HepG2 (cell line): ENCODE data around the gene C1QTNF12. TPM values are rescaled to one million over a fixed set of nuclear protein-coding genes. Genes with fewer than 3 reads are reported as not detected.

Source experiments
- ATAC-seq: fragments of 200-7000 bp; cut with Tn5 transposase; 3 replicates; pipeline ENCODE4 v1.9.1; 2020; ENCODE audit warnings: mild to moderate bottlenecking, moderate library complexity
- BruUV-seq: library from RNA; stranded (reverse); fragments of 400-500 nt; replicated peaks from 2 replicates; lab custom pipeline; 2021; lab: Mats Ljungman, UMichigan
- CTCF ChIA-PET: fragments of 300-600 bp; formaldehyde crosslinking; extraction: SDS; loops from one replicate; lab custom pipeline; 2021; ENCODE audit warnings: low total read pairs, inconsistent platforms, low intra/inter-chr PET ratio; lab: Yijun Ruan, JAX
- POLR2A ChIA-PET: fragments of 350-600 bp; sonication (Branson Sonifier 250); formaldehyde crosslinking; loops from one replicate; lab custom pipeline; 2020; ENCODE audit warnings: antibody characterized with exemption, inconsistent platforms; lab: Yijun Ruan, JAX
- DNase-seq: peaks from one replicate; pipeline ENCODE4 v3.0.0-alpha.2; 2015; ENCODE audit warnings: low spot score
- FAIRE-seq: peaks from 3 replicates; lab custom pipeline; 2011; peaks lifted over from hg19 to GRCh38; lab: Jason Lieb, UNC
- H2AFZ ChIP-seq: one replicate; pipeline ENCODE4 v1.6.1; 2011; ENCODE audit warnings: low read length, inconsistent platforms
- H3K27ac ChIP-seq: fragments of 300-600 bp; 3 replicates; pipeline ENCODE4 v1.8.0; 2011; ENCODE audit warnings: mixed run types, mild to moderate bottlenecking, mixed read lengths, low read length, inconsistent platforms; ENCODE audit not compliant: insufficient read depth; ENCODE audit errors: extremely low read length
- H3K27me3 ChIP-seq, 2 experiments: fragments of 200-600 bp in 1 of 2; 2 replicates in 1 of 2; 3 replicates in 1 of 2; pipeline versions ENCODE4 v1.6.0 to v1.8.0; 2011; ENCODE audit warnings: low read length in 2 of 2, mild to moderate bottlenecking in 2 of 2, moderate library complexity in 2 of 2, inconsistent platforms in 1 of 2; ENCODE audit not compliant: insufficient read depth in 2 of 2, control insufficient read depth in 1 of 2
- H3K36me3 ChIP-seq, 2 experiments: fragments of 200-600 bp in 1 of 2; replicated peaks in 1 of 2; 2 replicates in 1 of 2; 3 replicates in 1 of 2; pipeline versions ENCODE4 v1.5.1 to v1.8.0; 2011; ENCODE audit warnings: low read length in 2 of 2, inconsistent platforms in 1 of 2; ENCODE audit not compliant: insufficient read depth in 2 of 2, control insufficient read depth in 1 of 2
- H3K4me1 ChIP-seq: 2 replicates; pipeline ENCODE4 v1.5.1; 2012; ENCODE audit warnings: low read length, inconsistent platforms; ENCODE audit not compliant: insufficient read depth
- H3K4me2 ChIP-seq: 2 replicates; pipeline ENCODE4 v1.6.0; 2011; ENCODE audit warnings: low read depth, low read length, inconsistent platforms
- H3K4me3 ChIP-seq, 3 experiments: fragments of 200-600 bp in 1 of 3; sonication (generic), shearing (Covaris generic) in 1 of 3; replicated peaks in 1 of 3; 2 replicates each; pipeline ENCODE4 v1.5.1; 2011 to 2016; ENCODE audit warnings: low read length in 3 of 3, inconsistent platforms in 2 of 3, low read depth in 2 of 3, mild to moderate bottlenecking in 2 of 3, control low read depth in 1 of 3, mixed read lengths in 1 of 3; ENCODE audit not compliant: insufficient read depth in 1 of 3
- H3K79me2 ChIP-seq: one replicate; pipeline ENCODE4 v1.6.1; 2011; ENCODE audit warnings: low read length, inconsistent platforms; ENCODE audit not compliant: insufficient read depth
- H3K9ac ChIP-seq: 2 replicates; pipeline ENCODE4 v1.6.0; 2011; ENCODE audit warnings: mild to moderate bottlenecking, low read depth, low read length, inconsistent platforms; ENCODE audit not compliant: insufficient read depth
- H3K9me3 ChIP-seq: 2 replicates; pipeline ENCODE4 v1.5.1; 2012; ENCODE audit warnings: mild to moderate bottlenecking, low read length
- H4K20me1 ChIP-seq: 2 replicates; pipeline ENCODE4 v1.6.0; 2011; ENCODE audit warnings: inconsistent platforms, mild to moderate bottlenecking, low read length, moderate library complexity; ENCODE audit not compliant: insufficient read depth
- ATF7-NPFF ChIP-seq: sonication (generic); formaldehyde crosslinking; IDR thresholded peaks from 2 replicates; pipeline ENCODE4 v1.8.1; 2023; ENCODE audit warnings: mild to moderate bottlenecking, low read depth, missing genetic modification reagents, moderate library complexity
- BCLAF1 ChIP-seq: fragments of 450-650 bp; IDR thresholded peaks from 2 replicates; pipeline ENCODE4 v1.6.1; 2017; ENCODE audit warnings: mild to moderate bottlenecking
- DBP ChIP-seq: sonication (generic); formaldehyde crosslinking; IDR thresholded peaks from 2 replicates; pipeline ENCODE4 v1.4.0; 2020; ENCODE audit warnings: missing genetic modification reagents; ENCODE audit errors: not compliant biosample characterization
- GLMP ChIP-seq: sonication (generic); formaldehyde crosslinking; IDR thresholded peaks from 2 replicates; pipeline ENCODE4 v1.9.0; 2021; ENCODE audit warnings: missing genetic modification reagents, mild to moderate bottlenecking, borderline replicate concordance
- KDM5B ChIP-seq: sonication (generic); formaldehyde crosslinking; IDR thresholded peaks from 2 replicates; pipeline ENCODE4 v1.4.0; 2020; ENCODE audit warnings: missing genetic modification reagents, mild to moderate bottlenecking, borderline replicate concordance
- RAD21 ChIP-seq: fragments of 450-650 bp; formaldehyde crosslinking; IDR thresholded peaks from 2 replicates; pipeline ENCODE4 v1.5.0; 2020; ENCODE audit warnings: mild to moderate bottlenecking
- SNAPC4 ChIP-seq: sonication (generic); formaldehyde crosslinking; IDR thresholded peaks from 2 replicates; pipeline ENCODE4 v1.4.0; 2020; ENCODE audit warnings: mild to moderate bottlenecking, missing genetic modification reagents
- THYN1 ChIP-seq: sonication (generic); formaldehyde crosslinking; IDR thresholded peaks from 2 replicates; pipeline ENCODE4 v1.8.1; 2023; ENCODE audit warnings: low read depth, mild to moderate bottlenecking, moderate library complexity, missing genetic modification reagents, borderline replicate concordance
- ZBTB8A ChIP-seq: sonication (generic); formaldehyde crosslinking; IDR thresholded peaks from 2 replicates; pipeline ENCODE4 v1.4.0; 2020; ENCODE audit warnings: mild to moderate bottlenecking, low read depth, missing genetic modification reagents, borderline replicate concordance
- ZNF75D ChIP-seq: sonication (generic); formaldehyde crosslinking; IDR thresholded peaks from 2 replicates; pipeline ENCODE4 v1.8.1; 2023; ENCODE audit warnings: missing genetic modification reagents, mild to moderate bottlenecking, borderline replicate concordance
- ZSCAN12 ChIP-seq: sonication (generic); formaldehyde crosslinking; IDR thresholded peaks from 2 replicates; pipeline ENCODE4 v1.9.0; 2021; ENCODE audit warnings: mild to moderate bottlenecking, missing genetic modification reagents
- WGBS: methylation state at CpG from one replicate; pipeline ENCODE4 v1.1.6; 2017; ENCODE audit warnings: low lambda C conversion rate; 5-methylcytosine and 5-hydroxymethylcytosine counted together
- in situ Hi-C: cut with HindIII; loops from 2 replicates; pipeline ENCODE4 v1.10.0; 2017; ENCODE audit warnings: low pct_unique_long_range_greater_than_20kb; ENCODE audit not compliant: extremely low pct_ligation_motif_present
- intact Hi-C: fragments of 100-400 bp; cut with micrococcal nuclease; formaldehyde crosslinking; loops from one replicate; pipeline ENCODE4 v1.10.0; 2022; ENCODE audit not compliant: unreplicated experiment
- polyA plus RNA-seq, 8 experiments: library from polyadenylated mRNA; depleted of rRNA in 3 of 8; stranded (reverse) in 7 of 8; unstranded in 1 of 8; fragments of >200 nt; fragmentation: Illumina TruSeq in 4 of 8; extraction: Trizol in 4 of 8; gene quantifications; 2 replicates each; pipeline versions ENCODE4 v1.2.1 to v1.2.3, GENCODE V29; 2011 to 2016; ENCODE audit warnings: low read depth in 4 of 8, missing spikeins in 1 of 8, mixed read lengths in 1 of 8; ENCODE audit not compliant: insufficient read depth in 1 of 8
- total RNA-seq, 5 experiments: library from RNA; depleted of rRNA; stranded (reverse); fragments of >200 nt; fragmentation: Illumina TruSeq; extraction: Trizol; gene quantifications; 2 replicates each; pipeline ENCODE4 v1.2.3, GENCODE V29; 2016; ENCODE audit warnings: low read depth in 1 of 5

Gene C1QTNF12
- total and polyA plus RNA-seq, 2 of the 13 experiments (the other 11 are each of a cell fraction or from before 2014, with no cell fraction given): 0.18 to 0.64 TPM

- H3K4me3 ChIP-seq: no peak overlapping the region
- FAIRE-seq (no peak), DNase-seq (no peak), ATAC-seq (no peak)
- WGBS: 98% methylated on average over 24 of the region's 26 CpGs
- no peaks in the 10 kb centered on the region for H3K79me2 ChIP-seq
- no peaks in the 10 kb centered on the region for H3K27me3 ChIP-seq
- BruUV-seq: no TSS peak
- H3K9me3 ChIP-seq: no peaks in the 10 kb centered on the region
- no peak overlapping the region for H3K27ac ChIP-seq
- in situ Hi-C loops: no loop called here
- intact Hi-C loops: no loop called here
- no peak overlapping the region for H3K9ac ChIP-seq
- ChIA-PET CTCF (no interaction called here), POLR2A (interaction anchor here (0.6 to 1.1 kb wide), 2 partner anchors 13 to 41 kb away, joined by 3 to 4 read pairs; partner anchors contain the start of gene UBE2J2)
- H3K4me1 ChIP-seq: no peaks in the 10 kb centered on the region
- no peak overlapping the region for H2AFZ ChIP-seq
- H3K4me2 ChIP-seq: no peak overlapping the region
- TF ChIP-seq GLMP (CRISPR knock-in tag) (no peak), ZBTB8A (CRISPR knock-in tag) (no peak), THYN1 (no peak), ZSCAN12 (CRISPR knock-in tag) (no peak), BCLAF1 (no peak), DBP (no peak), SNAPC4 (CRISPR knock-in tag) (no peak), ATF7-NPFF (CRISPR knock-in tag) (no peak), KDM5B (CRISPR knock-in tag) (no peak), ZNF75D (CRISPR knock-in tag) (no peak), RAD21 (CRISPR knock-in tag) (no peak)
- TF ChIP-seq, all 625 proteins: peak for 0
- Histone ChIP-seq H4K20me1 (no peaks in the 10 kb centered on the region), H3K36me3 (peaks cover 17 to 62% of the 10 kb centered on the region in 2 experiments; a peak in 4 of 5 replicates)
Observed at GRCh38 chr1:1259951-1260600, 13.6 kb upstream of the C1QTNF12 start.
